GOT3 (cell line): Measurements from ENCODE around the gene LAMB2.
A peak's percentile ranks its signal among the peaks of the same experiment; 100 is the strongest.

Experiments used
- DNase-seq: peaks from one replicate; lab custom pipeline; 2025; ENCODE audit warnings: mixed read lengths; lab: John Stamatoyannopoulos, UW

Gene LAMB2

GRCh38 chr3:49121132-49121736 lies 11.6 kb downstream of the LAMB2 start:
- DNase-seq, result no peak

GRCh38 chr3:49120438-49121131 lies 12.3 kb downstream of the LAMB2 start, which contains the start of gene USP19:
Gene USP19 (minus strand): TSS chr3:49120823. CDS start chr3:49119145, 1,678 bp downstream.
- peak; percentile 74 for DNase-seq

GRCh38 chr3:49120096-49120437 lies 12.8 kb downstream of the LAMB2 start:
- DNase-seq, result no peak

GRCh38 chr3:49119439-49119838 lies 13.4 kb downstream of the LAMB2 start:
- no peak for DNase-seq

GRCh38 chr3:49119036-49119435 lies 13.8 kb downstream of the LAMB2 start:
- DNase-seq, result no peak

- no peak for DNase-seq
These were observed 20.6 kb downstream of the LAMB2 start for GRCh38 chr3:49112262-49112661.

- DNase-seq, result no peak
These were observed 21.5 kb downstream of the LAMB2 start for GRCh38 chr3:49111347-49111746.

- DNase-seq, result no peak
These were observed 22.1 kb downstream of the LAMB2 start for GRCh38 chr3:49110780-49111179.

GRCh38 chr3:49108346-49108745 lies 24.5 kb downstream of the LAMB2 start:
- DNase-seq, result no peak

GRCh38 chr3:49104427-49105291 lies 28.2 kb downstream of the LAMB2 start, which contains the start of gene QARS1:
Gene QARS1 (minus strand): TSS chr3:49104757. CDS start chr3:49104733, 24 bp downstream.
- peak; percentile 64 for DNase-seq

GRCh38 chr3:49104052-49104426 lies 28.8 kb downstream of the LAMB2 start:
- no peak for DNase-seq

GRCh38 chr3:49100046-49100615 lies 32.7 kb downstream of the LAMB2 start:
- DNase-seq, result no peak

GRCh38 chr3:49098910-49099630 lies 33.8 kb downstream of the LAMB2 start:
- no peak for DNase-seq

- no peak for DNase-seq
These were observed 34.4 kb downstream of the LAMB2 start for GRCh38 chr3:49098429-49098828.

GRCh38 chr3:49093853-49094767 lies 38.7 kb downstream of the LAMB2 start, which contains the start of gene QRICH1:
Gene QRICH1 (minus strand): TSS chr3:49094071. CDS start chr3:49077017, 17,054 bp downstream.
- DNase-seq, result peak; percentile 94

GRCh38 chr3:49092938-49093852 lies 39.7 kb downstream of the LAMB2 start:
- no peak for DNase-seq

- no peak for DNase-seq
These were observed 51.4 kb downstream of the LAMB2 start for GRCh38 chr3:49081429-49081828.

- DNase-seq, result no peak
These were observed 53.6 kb downstream of the LAMB2 start for GRCh38 chr3:49079270-49079669.

- no peak for DNase-seq
These were observed 56.2 kb downstream of the LAMB2 start for GRCh38 chr3:49076646-49077045.
